Tibial artery (tissue), 4 donors: ENCODE data around the gene PARP8.

ENCODE experiments used
- DNase-seq, 2 donors: peaks; one replicate each; pipeline ENCODE4 v3.0.0-alpha.2; 2019
- H3K27ac ChIP-seq, 2 donors: fragments of 200-600 bp; sonication (generic) in 1 of 2; 1 replicate in 1 of 2; 2 replicates in 1 of 2; pipeline ENCODE4 v1.5.1; 2018 to 2019; ENCODE audit warnings: mild to moderate bottlenecking in 1 of 2
- H3K27me3 ChIP-seq, 2 donors: fragments of 200-600 bp; sonication (generic) in 1 of 2; one replicate each; pipeline versions ENCODE4 v1.5.1 to v1.6.0; 2016 to 2019
- H3K36me3 ChIP-seq, 3 donors: fragments of 200-600 bp; sonication (generic) in 2 of 3; one replicate each; pipeline ENCODE4 v1.5.1; 2016 to 2019; ENCODE audit warnings: mild to moderate bottlenecking in 2 of 3
- H3K4me1 ChIP-seq, 4 donors: fragments of 200-600 bp; sonication (generic) in 2 of 4; 1 replicate in 3 of 4; 2 replicates in 1 of 4; pipeline ENCODE4 v1.5.1; 2016 to 2019
- H3K4me3 ChIP-seq, 2 donors: fragments of 200-600 bp; sonication (generic) in 1 of 2; 1 replicate in 1 of 2; 2 replicates in 1 of 2; pipeline ENCODE4 v1.5.1; 2018 to 2019; ENCODE audit warnings: mild to moderate bottlenecking in 2 of 2
- H3K9me3 ChIP-seq, 3 donors: fragments of 200-600 bp; sonication (generic) in 1 of 3; one replicate each; pipeline ENCODE4 v1.5.1; 2016 to 2019
- intact Hi-C: fragments of 100-400 bp; cut with DNase I; formaldehyde crosslinking; loops from one replicate; pipeline ENCODE4 v1.15.0; 2023; ENCODE audit warnings: low total_unique reads
- TF ChIP-seq, protein P1 (sequence below), 2 experiments: fragments of 200-600 bp in 1 of 2; fragments of 450-650 bp in 1 of 2; IDR thresholded peaks; one replicate each; pipeline ENCODE4 v1.5.1; 2017 to 2019; ENCODE audit warnings: antibody characterized with exemption in 2 of 2, mild to moderate bottlenecking in 1 of 2, moderate library complexity in 1 of 2

Gene PARP8

DNA sequence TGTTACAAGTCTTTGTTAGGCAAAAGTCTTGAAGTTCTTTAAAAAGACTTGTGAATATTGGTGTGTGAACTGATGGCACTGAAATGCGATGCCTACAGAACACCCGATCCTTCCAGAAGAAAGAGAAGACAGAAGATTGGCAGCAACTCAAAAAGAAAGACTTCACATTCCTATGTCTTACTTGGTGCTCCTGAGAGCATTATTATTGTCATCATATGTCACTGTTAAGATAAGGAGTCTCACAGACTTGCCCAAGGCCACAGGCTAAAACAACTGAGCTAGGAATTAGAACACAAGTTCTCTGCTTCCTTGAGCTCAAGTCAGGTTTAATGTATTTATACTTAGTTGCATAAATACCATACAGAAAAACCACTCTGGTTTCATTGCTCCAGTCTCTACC, 198.0 kb downstream of the PARP8 start:
- TF ChIP-seq, protein P1, sequence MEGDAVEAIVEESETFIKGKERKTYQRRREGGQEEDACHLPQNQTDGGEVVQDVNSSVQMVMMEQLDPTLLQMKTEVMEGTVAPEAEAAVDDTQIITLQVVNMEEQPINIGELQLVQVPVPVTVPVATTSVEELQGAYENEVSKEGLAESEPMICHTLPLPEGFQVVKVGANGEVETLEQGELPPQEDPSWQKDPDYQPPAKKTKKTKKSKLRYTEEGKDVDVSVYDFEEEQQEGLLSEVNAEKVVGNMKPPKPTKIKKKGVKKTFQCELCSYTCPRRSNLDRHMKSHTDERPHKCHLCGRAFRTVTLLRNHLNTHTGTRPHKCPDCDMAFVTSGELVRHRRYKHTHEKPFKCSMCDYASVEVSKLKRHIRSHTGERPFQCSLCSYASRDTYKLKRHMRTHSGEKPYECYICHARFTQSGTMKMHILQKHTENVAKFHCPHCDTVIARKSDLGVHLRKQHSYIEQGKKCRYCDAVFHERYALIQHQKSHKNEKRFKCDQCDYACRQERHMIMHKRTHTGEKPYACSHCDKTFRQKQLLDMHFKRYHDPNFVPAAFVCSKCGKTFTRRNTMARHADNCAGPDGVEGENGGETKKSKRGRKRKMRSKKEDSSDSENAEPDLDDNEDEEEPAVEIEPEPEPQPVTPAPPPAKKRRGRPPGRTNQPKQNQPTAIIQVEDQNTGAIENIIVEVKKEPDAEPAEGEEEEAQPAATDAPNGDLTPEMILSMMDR (IDR thresholded peaks at IDR 0.05) = no peak
- H3K36me3 ChIP-seq = no peaks in the 10 kb centered on the region
- no peak overlapping the region for H3K4me3 ChIP-seq
- no peaks in the 10 kb centered on the region for H3K9me3 ChIP-seq
- intact Hi-C loops = no loop called here
- DNase-seq = no peak
- no peaks in the 10 kb centered on the region for H3K27me3 ChIP-seq
- peaks cover 0 to 4% (median 0%) of the 10 kb centered on the region in 4 donors for H3K4me1 ChIP-seq
- no peak overlapping the region for H3K27ac ChIP-seq

DNA sequence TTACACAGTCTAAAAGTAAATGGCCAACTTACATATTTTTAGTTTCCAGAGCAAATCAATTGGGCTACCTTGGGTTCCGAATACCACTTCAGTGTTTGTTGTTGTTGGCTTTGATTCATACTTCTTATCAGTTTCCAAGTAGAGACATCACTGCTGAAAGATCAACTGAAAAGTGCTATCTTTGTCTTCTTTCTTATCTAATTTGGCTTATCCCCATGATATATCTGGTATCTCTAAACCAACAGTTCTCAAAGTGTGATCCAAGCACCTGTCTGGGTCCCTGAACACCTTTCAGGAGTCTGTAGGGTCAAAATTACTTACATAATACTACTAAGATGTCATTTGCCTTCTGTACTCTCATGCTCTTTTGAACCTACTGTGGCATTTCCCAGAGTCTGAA, 200.0 kb downstream of the PARP8 start:
- intact Hi-C loops = no loop called here

DNA sequence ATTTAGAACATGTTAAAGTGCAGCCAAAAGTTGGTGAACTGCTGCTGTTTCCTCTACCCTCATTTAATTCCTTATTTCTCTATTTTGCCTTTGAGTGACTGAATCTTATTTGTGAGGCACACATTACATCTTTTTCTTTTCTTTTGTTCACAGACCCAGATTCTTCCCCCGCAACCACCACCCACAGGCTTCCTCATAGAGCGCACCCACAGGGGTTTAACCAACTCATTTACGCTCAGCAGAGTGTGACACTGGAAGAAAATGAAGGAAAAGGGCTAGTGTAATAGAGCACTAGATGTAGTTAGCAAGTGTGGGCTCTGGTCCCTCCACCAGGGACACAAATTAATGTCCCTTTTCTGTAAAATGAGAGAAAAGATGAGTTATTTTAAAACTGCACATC, 200.7 kb downstream of the PARP8 start:
- Histone ChIP-seq H3K27ac (no peak overlapping the region), H3K27me3 (no peaks in the 10 kb centered on the region), H3K4me3 (no peak overlapping the region), H3K4me1 (peaks cover 0 to 4% (median 0%) of the 10 kb centered on the region in 4 donors), H3K36me3 (no peaks in the 10 kb centered on the region), H3K9me3 (no peaks in the 10 kb centered on the region)
- TF ChIP-seq, protein P1 (IDR thresholded peaks at IDR 0.05) = no peak
- intact Hi-C loops = no loop called here
- no peak for DNase-seq

More for the DNA sequence above, 200.0 kb downstream of the PARP8 start:
- TF ChIP-seq, protein P1 (IDR thresholded peaks at IDR 0.05) = no peak
- Histone ChIP-seq H3K36me3 (no peaks in the 10 kb centered on the region), H3K27me3 (no peaks in the 10 kb centered on the region), H3K27ac (no peak overlapping the region), H3K4me1 (peaks cover 0 to 4% (median 0%) of the 10 kb centered on the region in 4 donors), H3K9me3 (no peaks in the 10 kb centered on the region), H3K4me3 (no peak overlapping the region)
- DNase-seq = no peak

DNA sequence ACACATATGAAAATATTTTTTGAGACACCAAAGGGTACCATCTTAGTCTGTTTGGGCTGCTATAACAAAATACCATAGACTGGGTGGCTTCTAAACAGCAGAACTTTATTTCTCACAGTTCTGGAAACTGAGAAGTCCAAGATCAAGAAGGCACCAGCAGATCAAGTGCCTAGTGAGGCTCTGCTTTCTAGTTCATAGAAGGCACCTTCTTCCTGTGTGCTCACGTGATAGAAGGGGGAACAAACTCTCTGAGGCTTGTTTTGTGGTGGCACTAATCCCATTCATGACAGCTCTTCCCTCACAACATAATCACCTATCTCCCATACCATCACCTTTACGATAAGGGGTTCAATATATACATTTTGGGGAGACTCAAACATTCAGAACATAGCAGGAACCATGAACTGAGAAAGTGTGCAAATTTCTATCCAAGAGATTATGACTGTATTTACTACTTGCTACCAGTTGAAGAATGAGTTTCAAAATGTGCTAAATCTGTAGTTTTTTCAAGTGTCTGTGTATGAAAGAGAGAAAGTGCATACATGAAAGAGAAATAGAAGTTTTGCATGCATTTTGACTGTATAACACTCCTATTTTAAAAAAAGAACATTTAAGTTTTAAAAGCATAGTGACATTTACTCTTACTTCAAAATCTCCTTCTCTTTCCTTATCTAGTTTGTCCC, 207.3 kb downstream of the PARP8 start:
- H3K4me1 ChIP-seq = peaks cover 0 to 16% (median 1%) of the 10 kb centered on the region in 4 donors
- TF ChIP-seq, protein P1 (IDR thresholded peaks at IDR 0.05) = no peak
- intact Hi-C loops = no loop called here
- no peaks in the 10 kb centered on the region for H3K36me3 ChIP-seq
- H3K4me3 ChIP-seq = no peak overlapping the region
- H3K9me3 ChIP-seq = no peaks in the 10 kb centered on the region
- no peaks in the 10 kb centered on the region for H3K27me3 ChIP-seq
- no peak for DNase-seq
- no peak overlapping the region for H3K27ac ChIP-seq

DNA sequence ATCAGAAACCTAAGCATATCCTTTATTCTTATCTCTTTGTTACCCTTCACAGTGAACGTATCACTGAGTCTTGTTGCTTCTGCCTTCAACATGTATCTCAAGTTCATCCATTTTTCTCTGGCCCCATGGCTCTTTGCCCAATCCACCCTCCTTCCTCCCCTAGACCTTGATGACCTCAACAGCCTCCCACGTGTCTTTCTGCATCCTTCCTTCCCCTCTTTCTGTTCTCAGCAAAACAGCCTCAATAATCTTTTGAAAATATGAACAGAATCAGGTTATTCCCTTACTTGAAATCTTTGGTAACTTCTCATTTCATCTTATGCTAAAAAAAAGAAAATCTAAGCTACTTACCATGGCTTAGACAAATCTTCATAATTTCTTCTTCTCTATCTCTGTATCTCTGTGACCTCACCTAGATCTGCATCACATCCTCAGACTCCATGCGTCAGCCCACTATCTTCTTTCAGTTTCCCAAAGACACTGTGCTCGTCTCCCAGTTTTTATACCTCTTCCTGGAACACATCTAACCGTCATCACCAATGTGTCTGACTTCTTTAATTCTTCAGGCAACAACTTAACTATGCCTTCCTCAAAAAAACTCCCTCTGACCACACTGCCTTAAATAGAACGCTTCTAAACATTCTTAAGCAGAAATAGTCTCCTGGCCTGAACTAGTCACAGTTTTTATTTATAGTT, 208.0 kb downstream of the PARP8 start:
- H3K9me3 ChIP-seq = no peaks in the 10 kb centered on the region
- H3K27me3 ChIP-seq = no peaks in the 10 kb centered on the region
- peaks cover 0 to 16% (median 1%) of the 10 kb centered on the region in 4 donors for H3K4me1 ChIP-seq
- DNase-seq = no peak
- H3K27ac ChIP-seq = peak overlapping the region in 1 of 2 donors; percentile 29
- H3K36me3 ChIP-seq = no peaks in the 10 kb centered on the region
- TF ChIP-seq, protein P1 (IDR thresholded peaks at IDR 0.05) = no peak
- intact Hi-C loops = no loop called here
- no peak overlapping the region for H3K4me3 ChIP-seq
